CD14-positive monocyte (primary cell): ENCODE measurements around the gene EFCAB5. TPM values are rescaled to one million over a fixed set of nuclear protein-coding genes. Genes with fewer than 3 reads are reported as not detected.

Source experiments
- DNase-seq, 3 donors: peaks; one replicate each; pipeline ENCODE4 v3.0.0-alpha.2; 2011 to 2022
- H2AFZ ChIP-seq: 2 replicates; pipeline ENCODE4 v1.6.0; 2012; ENCODE audit warnings: mild to moderate bottlenecking, low read depth, low read length, inconsistent platforms; ENCODE audit not compliant: insufficient read depth, poor library complexity, severe bottlenecking
- H3K27ac ChIP-seq, 2 donors: 1 replicate in 1 of 2; 2 replicates in 1 of 2; pipeline ENCODE4 v1.5.1; 2012 to 2013; ENCODE audit warnings: low read length in 2 of 2, control low read depth in 1 of 2, inconsistent platforms in 1 of 2, low read depth in 1 of 2, mild to moderate bottlenecking in 1 of 2
- H3K27me3 ChIP-seq, 2 donors: one replicate each; pipeline versions ENCODE4 v1.6.0 to v1.6.1; 2011 to 2013; ENCODE audit warnings: low read length in 2 of 2; ENCODE audit not compliant: control insufficient read depth in 2 of 2, insufficient read depth in 2 of 2
- H3K36me3 ChIP-seq, 2 donors: replicated peaks in 1 of 2; 1 replicate in 1 of 2; 2 replicates in 1 of 2; pipeline versions ENCODE4 v1.5.1 to v1.6.1; 2012 to 2013; ENCODE audit warnings: low read length in 2 of 2, control low read depth in 1 of 2, inconsistent platforms in 1 of 2, mild to moderate bottlenecking in 1 of 2; ENCODE audit not compliant: insufficient read depth in 2 of 2, control insufficient read depth in 1 of 2
- H3K4me1 ChIP-seq, 2 donors: 1 replicate in 1 of 2; 2 replicates in 1 of 2; pipeline versions ENCODE4 v1.5.1 to v1.6.1; 2012 to 2013; ENCODE audit warnings: low read length in 2 of 2, control low read depth in 1 of 2, inconsistent platforms in 1 of 2, mild to moderate bottlenecking in 1 of 2, moderate library complexity in 1 of 2; ENCODE audit not compliant: insufficient read depth in 2 of 2, control insufficient read depth in 1 of 2
- H3K4me2 ChIP-seq: replicated peaks from 2 replicates; pipeline ENCODE3; 2012; ENCODE audit warnings: low read length, moderate library complexity, mild to moderate bottlenecking; ENCODE audit not compliant: poor library complexity, severe bottlenecking; ENCODE audit errors: extremely low read depth
- H3K4me3 ChIP-seq, 3 experiments: fragments of 200-600 bp in 1 of 3; sonication (generic) in 1 of 3; replicated peaks in 1 of 3; 1 replicate in 2 of 3; 2 replicates in 1 of 3; pipeline ENCODE4 v1.5.1; 2011 to 2013; ENCODE audit warnings: low read length in 3 of 3, mild to moderate bottlenecking in 3 of 3, control low read depth in 2 of 3, low read depth in 2 of 3, inconsistent platforms in 1 of 3, moderate library complexity in 1 of 3
- H3K79me2 ChIP-seq: 2 replicates; pipeline ENCODE4 v1.6.0; 2012; ENCODE audit warnings: mild to moderate bottlenecking, control low read depth, inconsistent platforms, low read length, moderate library complexity; ENCODE audit not compliant: insufficient read depth
- H3K9ac ChIP-seq: 2 replicates; pipeline ENCODE4 v1.6.0; 2017; ENCODE audit warnings: low read length, mild to moderate bottlenecking; ENCODE audit not compliant: insufficient read depth, poor library complexity, severe bottlenecking
- H3K9me3 ChIP-seq, 2 donors: replicated peaks in 1 of 2; 1 replicate in 1 of 2; 2 replicates in 1 of 2; pipeline versions ENCODE4 v1.5.1 to v1.6.1; 2012 to 2013; ENCODE audit warnings: low read length in 2 of 2, control low read depth in 1 of 2; ENCODE audit not compliant: control insufficient read depth in 1 of 2, insufficient read depth in 1 of 2
- H4K20me1 ChIP-seq: 2 replicates; pipeline ENCODE4 v1.6.0; 2012; ENCODE audit warnings: mild to moderate bottlenecking, low read length, control low read depth, moderate library complexity; ENCODE audit not compliant: insufficient read depth
- H3K27ac Mint-ChIP-seq, 7 donors: one replicate each; pipeline ENCODE4 v1.8.0; 2020; ENCODE audit warnings: mild to moderate bottlenecking in 7 of 7, mixed read lengths in 7 of 7, moderate library complexity in 6 of 7, inconsistent platforms in 2 of 7
- H3K27me3 Mint-ChIP-seq, 3 donors: one replicate each; pipeline ENCODE4 v1.8.0; 2021 to 2022; ENCODE audit warnings: low read depth in 3 of 3, mild to moderate bottlenecking in 3 of 3, mixed read lengths in 3 of 3, moderate library complexity in 3 of 3, inconsistent platforms in 1 of 3
- H3K36me3 Mint-ChIP-seq, 2 donors: one replicate each; pipeline ENCODE4 v1.8.0; 2020; ENCODE audit warnings: mixed read lengths in 2 of 2, inconsistent platforms in 1 of 2, mild to moderate bottlenecking in 1 of 2
- H3K4me1 Mint-ChIP-seq: one replicate; pipeline ENCODE4 v1.8.0; 2020; ENCODE audit warnings: mild to moderate bottlenecking, mixed read lengths
- H3K4me3 Mint-ChIP-seq, 2 donors: one replicate each; pipeline ENCODE4 v1.8.0; 2020; ENCODE audit warnings: mild to moderate bottlenecking in 2 of 2, mixed read lengths in 2 of 2, moderate library complexity in 1 of 2
- H3K9me3 Mint-ChIP-seq, 7 donors: one replicate each; pipeline ENCODE4 v1.8.0; 2020 to 2022; ENCODE audit warnings: mixed read lengths in 7 of 7, mild to moderate bottlenecking in 6 of 7, moderate library complexity in 6 of 7, inconsistent platforms in 2 of 7
- CTCF ChIP-seq: fragments of 200-600 bp; IDR thresholded peaks from one replicate; pipeline ENCODE4 v1.8.0; 2022; ENCODE audit warnings: antibody characterized with exemption, mild to moderate bottlenecking
- WGBS: methylation state at CpG from one replicate; pipeline ENCODE4 v1.1.5; 2013; ENCODE audit warnings: missing lambda C conversion rate; ENCODE audit not compliant: insufficient coverage; 5-methylcytosine and 5-hydroxymethylcytosine counted together
- intact Hi-C, 2 donors: fragments of 100-400 bp; cut with micrococcal nuclease; formaldehyde crosslinking; loops; one replicate each; pipeline versions ENCODE4 v1.15.0 to v1.15.1; 2023
- polyA plus RNA-seq, 3 donors: library from polyadenylated mRNA; depleted of rRNA in 1 of 3; unstranded in 2 of 3; stranded (reverse) in 1 of 3; fragments of 300-500 nt in 2 of 3; fragments of >200 nt in 1 of 3; fragmentation: Illumina TruSeq in 2 of 3; gene quantifications; 1 replicate in 2 of 3; 2 replicates in 1 of 3; pipeline ENCODE4 v1.2.3, GENCODE V29; 2012 to 2021

The EFCAB5 gene
- polyA plus RNA-seq, 3 donors = 0.04 TPM; not detected in 2

DNA sequence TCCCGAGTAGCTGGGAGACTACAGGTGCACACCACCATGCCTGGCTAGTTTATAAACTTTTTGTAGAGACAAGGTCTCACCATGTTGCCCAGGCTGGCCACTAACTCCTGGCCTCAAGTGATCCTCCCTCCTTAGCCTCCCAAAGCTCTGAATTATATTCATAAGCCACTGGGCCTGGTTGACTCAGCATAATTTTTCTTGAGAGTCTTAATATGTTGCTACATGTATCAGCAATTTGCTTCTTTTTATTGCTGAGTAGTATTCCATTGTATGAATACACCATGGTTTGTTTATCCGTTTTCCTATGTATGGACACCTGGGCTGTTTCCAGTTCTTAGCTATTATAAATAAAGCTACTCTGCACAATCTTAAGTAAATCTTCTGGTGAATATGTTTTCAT, 132.8 kb downstream of the EFCAB5 start:
- 90% methylated on average over 1 of the region's 2 CpGs for WGBS

GRCh38 chr17:30074730-30075129, 133.3 kb downstream of the EFCAB5 start:
- Histone ChIP-seq H3K4me3 (no peak overlapping the region), H4K20me1 (no peaks in the 10 kb centered on the region), H3K36me3 (no peaks in the 10 kb centered on the region), H3K27me3 (no peaks in the 10 kb centered on the region), H2AFZ (no peak overlapping the region), H3K4me2 (no peak overlapping the region), H3K9me3 (peaks cover 0 to under 1% of the 10 kb centered on the region in 2 donors), H3K79me2 (no peaks in the 10 kb centered on the region), H3K4me1 (no peaks in the 10 kb centered on the region), H3K9ac (no peak overlapping the region), H3K27ac (no peak overlapping the region)
- WGBS = 67% methylated on average over 1 of the region's 2 CpGs
- TF ChIP-seq CTCF = no peak
- H3K27me3 Mint-ChIP-seq = peaks cover 0 to 2% (median 0%) of the 10 kb centered on the region in 3 donors
- no peak overlapping the region for H3K27ac Mint-ChIP-seq
- no peak overlapping the region for H3K4me3 Mint-ChIP-seq
- no peak for DNase-seq
- H3K36me3 Mint-ChIP-seq = no peaks in the 10 kb centered on the region
- H3K4me1 Mint-ChIP-seq = no peaks in the 10 kb centered on the region
- peaks cover 0 to 6% (median 0%) of the 10 kb centered on the region in 7 donors for H3K9me3 Mint-ChIP-seq
- intact Hi-C loops = no loop called here

More for the DNA sequence above, 132.8 kb downstream of the EFCAB5 start:
- Histone ChIP-seq H3K9ac (no peak overlapping the region), H3K4me3 (no peak overlapping the region), H3K79me2 (no peaks in the 10 kb centered on the region), H4K20me1 (no peaks in the 10 kb centered on the region), H3K36me3 (no peaks in the 10 kb centered on the region), H3K27me3 (no peaks in the 10 kb centered on the region), H3K9me3 (peaks cover 0 to 5% of the 10 kb centered on the region in 2 donors), H3K4me2 (no peak overlapping the region), H2AFZ (no peak overlapping the region), H3K4me1 (no peaks in the 10 kb centered on the region), H3K27ac (no peak overlapping the region)
- no peak for TF ChIP-seq CTCF
- no peak for DNase-seq
- Mint-ChIP-seq H3K27me3 (peaks cover 0 to 2% (median 0%) of the 10 kb centered on the region in 3 donors), H3K4me3 (no peak overlapping the region), H3K36me3 (no peaks in the 10 kb centered on the region), H3K4me1 (no peaks in the 10 kb centered on the region), H3K27ac (no peak overlapping the region), H3K9me3 (peaks cover 0 to 8% (median 2%) of the 10 kb centered on the region in 7 donors)
- intact Hi-C loops = no loop called here
